Liver (tissue), 9 donors: ENCODE data around the gene GIT2. TPM values are rescaled to one million over a fixed set of nuclear protein-coding genes. Genes with fewer than 3 reads are reported as not detected.

ENCODE experiments used
- DNase-seq: peaks from one replicate; pipeline ENCODE4 v3.0.0-alpha.2; 2017; ENCODE audit warnings: low spot score
- H3K27ac ChIP-seq, 2 donors: one replicate each; pipeline ENCODE4 v1.7.0; 2013; ENCODE audit warnings: inconsistent platforms in 2 of 2, low read length in 2 of 2, control low read depth in 1 of 2, low read depth in 1 of 2, mild to moderate bottlenecking in 1 of 2
- H3K27me3 ChIP-seq, 4 donors: one replicate each; pipeline versions ENCODE4 v1.6.1 to v1.7.0; 2013; ENCODE audit warnings: low read length in 3 of 4, inconsistent platforms in 1 of 4, mild to moderate bottlenecking in 1 of 4, moderate library complexity in 1 of 4; ENCODE audit not compliant: control insufficient read depth in 4 of 4, insufficient read depth in 4 of 4
- H3K36me3 ChIP-seq, 4 donors: one replicate each; pipeline versions ENCODE4 v1.6.1 to v1.7.0; 2013; ENCODE audit warnings: low read length in 3 of 4, mild to moderate bottlenecking in 3 of 4, low read depth in 1 of 4, moderate library complexity in 1 of 4; ENCODE audit not compliant: control insufficient read depth in 4 of 4, insufficient read depth in 3 of 4
- H3K4me1 ChIP-seq, 4 donors: one replicate each; pipeline versions ENCODE4 v1.6.1 to v1.7.0; 2013; ENCODE audit warnings: low read length in 3 of 4, mild to moderate bottlenecking in 3 of 4, moderate library complexity in 1 of 4; ENCODE audit not compliant: control insufficient read depth in 4 of 4, insufficient read depth in 4 of 4
- H3K4me3 ChIP-seq, 3 donors: one replicate each; pipeline versions ENCODE4 v1.6.1 to v1.7.0; 2013; ENCODE audit warnings: low read length in 3 of 3, control low read depth in 1 of 3, low read depth in 1 of 3, mild to moderate bottlenecking in 1 of 3
- H3K9ac ChIP-seq, 2 donors: one replicate each; pipeline ENCODE4 v1.7.0; 2013; ENCODE audit warnings: low read length in 2 of 2, mild to moderate bottlenecking in 2 of 2, moderate library complexity in 2 of 2, control low read depth in 1 of 2, low read depth in 1 of 2
- H3K9me3 ChIP-seq, 4 donors: one replicate each; pipeline versions ENCODE4 v1.6.1 to v1.7.0; 2013; ENCODE audit warnings: low read length in 3 of 4; ENCODE audit not compliant: control insufficient read depth in 4 of 4
- ATF3 ChIP-seq: IDR thresholded peaks from 2 replicates; pipeline ENCODE4 v1.6.1; 2016; ENCODE audit warnings: antibody characterized with exemption
- CTCF ChIP-seq: fragments of 150-350 bp; IDR thresholded peaks from 2 replicates; pipeline ENCODE4 v1.5.1; 2017; ENCODE audit warnings: improper control_type of control experiment, low read depth, low read length; ENCODE audit not compliant: missing input control
- EGR1 ChIP-seq, 2 donors: IDR thresholded peaks; 2 replicates each; pipeline ENCODE4 v1.6.1; 2016 to 2018; ENCODE audit warnings: antibody characterized with exemption in 2 of 2, low read depth in 2 of 2
- FOXA1 ChIP-seq: IDR thresholded peaks from 2 replicates; pipeline ENCODE4 v1.6.1; 2016; ENCODE audit warnings: antibody characterized with exemption
- FOXA2 ChIP-seq: IDR thresholded peaks from 2 replicates; pipeline ENCODE4 v1.6.1; 2016; ENCODE audit warnings: antibody characterized with exemption
- GABPA ChIP-seq, 2 donors: IDR thresholded peaks in 1 of 2; conservative IDR thresholded peaks in 1 of 2; 2 replicates each; pipeline ENCODE4 v1.6.1; 2016; ENCODE audit warnings: antibody characterized with exemption in 2 of 2, mild to moderate bottlenecking in 1 of 2, moderate library complexity in 1 of 2
- HNF4A ChIP-seq, 2 donors: conservative IDR thresholded peaks; 2 replicates each; pipeline ENCODE4 v1.6.1; 2016; ENCODE audit warnings: antibody characterized with exemption in 2 of 2, mild to moderate bottlenecking in 2 of 2
- HNF4G ChIP-seq: IDR thresholded peaks from 2 replicates; pipeline ENCODE4 v1.6.1; 2016; ENCODE audit warnings: antibody characterized with exemption
- JUND ChIP-seq, 2 donors: IDR thresholded peaks; 2 replicates each; pipeline ENCODE4 v1.6.1; 2016; ENCODE audit warnings: antibody characterized with exemption in 2 of 2
- MAX ChIP-seq: IDR thresholded peaks from 2 replicates; pipeline ENCODE4 v1.6.1; 2016; ENCODE audit warnings: antibody characterized with exemption
- NR2F2 ChIP-seq: IDR thresholded peaks from 2 replicates; pipeline ENCODE4 v1.6.1; 2016; ENCODE audit warnings: antibody characterized with exemption
- RAD21 ChIP-seq, 2 donors: IDR thresholded peaks; 2 replicates each; pipeline ENCODE4 v1.6.1; 2016; ENCODE audit warnings: antibody characterized with exemption in 2 of 2, mild to moderate bottlenecking in 2 of 2
- REST ChIP-seq: IDR thresholded peaks from 2 replicates; pipeline ENCODE4 v1.6.1; 2016; ENCODE audit warnings: antibody characterized with exemption, mild to moderate bottlenecking
- RXRA ChIP-seq, 2 donors: IDR thresholded peaks; 2 replicates each; pipeline ENCODE4 v1.6.1; 2017 to 2018; ENCODE audit warnings: antibody characterized with exemption in 2 of 2, mild to moderate bottlenecking in 1 of 2
- SP1 ChIP-seq: IDR thresholded peaks from 2 replicates; pipeline ENCODE4 v1.6.1; 2018; ENCODE audit warnings: antibody characterized with exemption, mild to moderate bottlenecking
- TAF1 ChIP-seq: conservative IDR thresholded peaks from 2 replicates; pipeline ENCODE4 v1.6.1; 2016; ENCODE audit warnings: antibody characterized with exemption, mild to moderate bottlenecking
- YY1 ChIP-seq: IDR thresholded peaks from 2 replicates; pipeline ENCODE4 v1.6.1; 2016; ENCODE audit warnings: antibody characterized with exemption, mild to moderate bottlenecking
- ZBTB33 ChIP-seq: IDR thresholded peaks from 2 replicates; pipeline ENCODE4 v1.6.1; 2016; ENCODE audit warnings: antibody characterized with exemption
- WGBS: extraction: QIAGEN DNeasy Blood & Tissue Kit; methylation state at CpG from one replicate; pipeline ENCODE4 v1.1.7; 2013; 5-methylcytosine and 5-hydroxymethylcytosine counted together
- polyA plus RNA-seq, 2 donors: library from polyadenylated mRNA; stranded (reverse) in 1 of 2; unstranded in 1 of 2; fragments of 200-250 nt in 1 of 2; fragments of >200 nt in 1 of 2; fragmentation: Nextera tagmentation in 1 of 2; extraction: Ambion mirVana in 1 of 2; gene quantifications; one replicate each; pipeline versions ENCODE4 v1.2.1 to v1.2.3, GENCODE V29; 2013 to 2015
- total RNA-seq, 2 donors: library from RNA; depleted of rRNA; stranded (reverse); fragments of >200 nt; gene quantifications; one replicate each; pipeline ENCODE4 v1.2.3, GENCODE V29; 2014
- donor health status: healthy.
- donor health status: healthy.
- donor health status: healthy.
- donor health status: healthy.
- donor health status: healthy.

GIT2 gene
- total and polyA plus RNA-seq, 4 donors: 6.7 to 30.4 (median 16.7) TPM

- TF ChIP-seq RAD21 (IDR thresholded peaks at IDR 0.05): peak; percentile 24 to 31
- peak; percentile 50 to 67 for TF ChIP-seq RXRA (IDR thresholded peaks at IDR 0.05)
- peak; percentile 29 to 69 for TF ChIP-seq JUND (IDR thresholded peaks at IDR 0.05)
- peak; percentile 72 to 77 for TF ChIP-seq EGR1 (IDR thresholded peaks at IDR 0.05; ENCODE audit: low read depth in 2 of 2)
- TF ChIP-seq MAX: peak; percentile 99
- TF ChIP-seq HNF4G: peak; percentile 11
- TF ChIP-seq HNF4A (conservative IDR thresholded peaks at IDR 0.05): peak in 1 of 2 donors; percentile 60
- peak; percentile 76 for TF ChIP-seq ATF3
- peak; percentile 90 for TF ChIP-seq NR2F2
- peak; percentile 67 for TF ChIP-seq TAF1
- peak; percentile 26 for TF ChIP-seq REST
- no peak for TF ChIP-seq CTCF
- TF ChIP-seq ZBTB33: peak; percentile 84
- TF ChIP-seq YY1: peak; percentile 100
- TF ChIP-seq GABPA (IDR thresholded peaks at IDR 0.05 in 1 of 2, conservative IDR thresholded peaks at IDR 0.05 in 1 of 2): peak; percentile 50 to 71
- TF ChIP-seq FOXA1: peak; percentile 37
- peak; percentile 92 for TF ChIP-seq SP1
- peak; percentile 36 for TF ChIP-seq FOXA2
- Histone ChIP-seq H3K36me3 (peaks cover 0 to 4% (median 0%) of the 10 kb centered on the region in 4 donors), H3K27ac (peak within 1 kb of the TSS; percentile 90 to 95), H3K27me3 (no peaks in the 10 kb centered on the region), H3K9me3 (no peaks in the 10 kb centered on the region), H3K9ac (peak within 1 kb of the TSS; percentile 82 to 88), H3K4me3 (peak within 1 kb of the TSS; percentile 78 to 92 (median 86)), H3K4me1 (peaks cover 0 to 29% (median 23%) of the 10 kb centered on the region in 4 donors)
- DNase-seq: peak; percentile 89
- under 1% methylated on average over 62 of the region's 62 CpGs for whole genome bisulfite sequencing
Measured at GRCh38 chr12:109998904-109999648, 2.9 kb upstream of the GIT2 start, which contains the start of gene ANKRD13A. Gene ANKRD13A, plus strand, starts transcription at chr12:109999430. Its CDS starts 259 bp downstream, at chr12:109999689.
